GM12878 (cell line): ENCODE measurements around the gene CAMKMT. TPM values are rescaled to one million over a fixed set of nuclear protein-coding genes. Genes with fewer than 3 reads are reported as not detected.
A peak's percentile ranks its signal among the peaks of the same experiment; 100 is the strongest.

Source experiments
- ATAC-seq: fragments of 200-7000 bp; cut with Tn5 transposase; 3 replicates; pipeline ENCODE4 v1.9.1; 2020; ENCODE audit warnings: mild to moderate bottlenecking, moderate library complexity
- BruUV-seq: library from RNA; stranded (reverse); fragments of 400-500 nt; replicated peaks from 2 replicates; lab custom pipeline; 2021; lab: Mats Ljungman, UMichigan
- CTCF ChIA-PET: fragments of 300-600 bp; sonication (Branson Sonifier 250); formaldehyde crosslinking; extraction: SDS; loops from one replicate; lab custom pipeline; 2021; ENCODE audit warnings: inconsistent platforms; lab: Yijun Ruan, JAX
- POLR2A ChIA-PET: fragments of 350-600 bp; formaldehyde crosslinking; extraction: SDS; loops from one replicate; lab custom pipeline; 2021; ENCODE audit warnings: inconsistent platforms; lab: Charles Lee
- RAD21 ChIA-PET: fragments of 300-600 bp; sonication (Branson Sonifier 250); formaldehyde crosslinking; loops from one replicate; lab custom pipeline; 2023; ENCODE audit warnings: antibody characterized with exemption; ENCODE audit not compliant: unreplicated experiment; lab: Charles Lee
- SMC1A ChIA-PET: fragments of 300-600 bp; sonication (Branson Sonifier 250); formaldehyde crosslinking; loops from one replicate; lab custom pipeline; 2023; ENCODE audit not compliant: unreplicated experiment, uncharacterized antibody; lab: Charles Lee
- DNase-seq: peaks from one replicate; pipeline ENCODE4 v3.0.0-alpha.2; 2011; ENCODE audit warnings: low read depth, low spot score
- FAIRE-seq: peaks from 3 replicates; lab custom pipeline; 2011; peaks lifted over from hg19 to GRCh38; lab: Jason Lieb, UNC
- H2AFZ ChIP-seq: 2 replicates; pipeline ENCODE4 v1.6.0; 2011; ENCODE audit warnings: low read depth, low read length, control low read depth; ENCODE audit not compliant: control insufficient read depth
- H3K27ac ChIP-seq: 2 replicates; pipeline ENCODE4 v1.5.1; 2011; ENCODE audit warnings: control low read depth; ENCODE audit not compliant: control insufficient read depth, insufficient read depth
- H3K27me3 ChIP-seq, 2 experiments: replicated peaks in 1 of 2; 2 replicates each; pipeline versions ENCODE4 v1.6.0 to v1.6.1; 2011; ENCODE audit warnings: low read length in 1 of 2; ENCODE audit not compliant: control insufficient read depth in 2 of 2, insufficient read depth in 2 of 2
- H3K36me3 ChIP-seq, 2 experiments: 2 replicates each; pipeline ENCODE4 v1.5.1; 2011; ENCODE audit warnings: low read length in 1 of 2; ENCODE audit not compliant: control insufficient read depth in 2 of 2, insufficient read depth in 2 of 2
- H3K4me1 ChIP-seq: 2 replicates; pipeline ENCODE4 v1.6.1; 2011; ENCODE audit warnings: mild to moderate bottlenecking, low read length, moderate library complexity, mixed read lengths; ENCODE audit not compliant: control insufficient read depth, insufficient read depth
- H3K4me2 ChIP-seq: 2 replicates; pipeline ENCODE4 v1.6.0; 2011; ENCODE audit warnings: control low read depth; ENCODE audit not compliant: control insufficient read depth, insufficient read depth
- H3K4me3 ChIP-seq: fragments of 200-600 bp; sonication (generic); 2 replicates; pipeline ENCODE4 v1.5.1; 2016
- H3K79me2 ChIP-seq: 2 replicates; pipeline ENCODE4 v1.6.0; 2011; ENCODE audit warnings: low read length; ENCODE audit not compliant: control insufficient read depth, insufficient read depth
- H3K9ac ChIP-seq: 2 replicates; pipeline ENCODE4 v1.8.0; 2011; ENCODE audit warnings: low read length, control low read depth, mixed read lengths; ENCODE audit not compliant: control insufficient read depth, insufficient read depth
- H3K9me3 ChIP-seq: replicated peaks from 3 replicates; pipeline ENCODE4 v1.5.1; 2011; ENCODE audit warnings: mild to moderate bottlenecking, low read length; ENCODE audit not compliant: control insufficient read depth, insufficient read depth
- H4K20me1 ChIP-seq: 2 replicates; pipeline ENCODE4 v1.6.0; 2011; ENCODE audit not compliant: control insufficient read depth, insufficient read depth
- WGBS: methylation state at CpG from one replicate; pipeline ENCODE4 v1.1.6; 2016; ENCODE audit warnings: low lambda C conversion rate; ENCODE audit not compliant: insufficient replicate concordance, insufficient coverage; ENCODE audit errors: missing lambda C conversion rate; 5-methylcytosine and 5-hydroxymethylcytosine counted together
- in situ Hi-C: fragments of 300-500 bp; cut with MboI; formaldehyde crosslinking; loops from 9 replicates; pipeline ENCODE4 v1.14.3; 2018; ENCODE audit warnings: mixed read lengths
- intact Hi-C: fragments of 100-400 bp; cut with micrococcal nuclease; formaldehyde crosslinking; loops from one replicate; pipeline ENCODE4 v1.14.2; 2022; ENCODE audit not compliant: unreplicated experiment
- polyA plus RNA-seq, 11 experiments: library from polyadenylated mRNA; depleted of rRNA in 4 of 11; unstranded in 6 of 11; stranded (reverse) in 5 of 11; fragments of >200 nt; fragmentation: Nextera tagmentation in 4 of 11; fragmentation: Illumina TruSeq in 1 of 11; extraction: Ambion mirVana in 4 of 11; extraction: Trizol in 1 of 11; gene quantifications; 1 replicate in 1 of 11; 2 replicates in 10 of 11; pipeline versions ENCODE4 v1.2.1 to v1.2.3, GENCODE V29; 2011 to 2016; ENCODE audit warnings: inconsistent platforms in 2 of 11, missing spikeins in 2 of 11, low read depth in 1 of 11
- total RNA-seq, 4 experiments: library from RNA; depleted of rRNA in 3 of 4; stranded (reverse); fragments of >200 nt in 3 of 4; fragmentation: Illumina TruSeq in 1 of 4; extraction: Trizol in 1 of 4; gene quantifications; 2 replicates each; pipeline versions ENCODE4 v1.2.1 to v1.2.3, GENCODE V29; 2013 to 2021
- TF ChIP-seq, protein P1 (sequence below): IDR thresholded peaks from 2 replicates; pipeline ENCODE4 v1.6.1; 2012; ENCODE audit warnings: mild to moderate bottlenecking, low read depth, low read length
- TF ChIP-seq, protein P2 (sequence below): IDR thresholded peaks from 2 replicates; pipeline ENCODE4 v1.6.1; 2011; ENCODE audit warnings: mild to moderate bottlenecking, low read depth, low read length, moderate library complexity; ENCODE audit not compliant: insufficient replicate concordance

CAMKMT gene
- total and polyA plus RNA-seq, 10 of the 15 experiments (the other 5 are each of a cell fraction or from before 2014, with no cell fraction given), result 2.7 to 16.0 (median 11.8) TPM

DNA sequence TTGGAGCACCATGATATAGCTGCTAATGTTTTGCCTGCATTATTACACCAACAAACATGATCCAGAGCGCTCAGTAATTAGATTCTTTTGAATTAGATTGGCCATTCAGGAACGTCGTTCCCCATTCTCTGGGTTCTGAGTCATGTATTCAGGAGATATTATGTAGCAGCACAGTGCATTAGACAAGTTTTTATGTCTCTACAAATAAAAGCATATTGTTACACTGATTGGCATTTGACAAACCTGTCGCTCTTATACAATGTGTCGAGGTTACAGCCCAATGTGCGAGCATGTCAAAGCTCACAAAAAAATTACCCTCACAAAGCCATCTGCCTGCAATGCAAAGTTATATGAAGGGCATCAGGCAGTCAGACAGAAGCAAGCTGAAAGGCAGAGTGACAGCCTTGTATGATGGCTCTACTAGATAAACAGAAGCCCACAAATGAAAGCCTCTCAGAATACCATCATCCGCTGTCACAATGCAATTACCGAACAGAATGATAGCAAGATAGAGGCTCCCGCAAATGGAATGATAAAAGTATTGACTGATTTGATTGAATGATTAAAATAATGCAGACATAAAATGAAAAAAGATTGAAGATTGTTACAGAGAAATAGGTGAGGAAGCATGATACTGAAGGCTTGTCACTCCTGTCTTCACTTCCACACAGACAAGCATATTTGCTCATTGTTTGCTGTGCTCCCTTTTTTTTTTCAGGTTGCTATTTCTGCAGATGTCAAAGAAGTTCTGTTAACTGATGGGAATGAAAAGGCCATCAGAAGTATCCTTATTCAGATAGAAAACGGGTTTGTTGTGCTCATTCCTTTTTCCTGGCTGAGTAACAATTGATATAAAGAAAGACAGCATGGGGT is 345.2 kb downstream of the CAMKMT start:
- Histone ChIP-seq H3K9ac (no peak overlapping the region), H3K79me2 (no peaks in the 10 kb centered on the region), H3K36me3 (no peaks in the 10 kb centered on the region), H3K4me2 (no peak overlapping the region), H3K27me3 (no peaks in the 10 kb centered on the region), H3K27ac (no peak overlapping the region), H4K20me1 (no peaks in the 10 kb centered on the region), H3K9me3 (no peaks in the 10 kb centered on the region), H3K4me1 (peaks cover 5% of the 10 kb centered on the region; the same call in 1 of the 2 replicates), H2AFZ (no peak overlapping the region), H3K4me3 (no peak overlapping the region)
- ChIA-PET POLR2A (interaction anchor here (1.9 kb wide), 1 partner anchor 16 kb away, joined by 6 read pairs; no protein-coding TSS in a partner anchor), RAD21 (interaction anchor here (1.0 to 2.6 kb wide), 8 partner anchors 11 to 248 kb away, joined by 3 to 24 read pairs (median 11); no protein-coding TSS in a partner anchor), SMC1A (interaction anchor here (0.8 to 3.1 kb wide), 15 partner anchors 12 to 879 kb away, joined by 3 to 23 read pairs (median 8); no protein-coding TSS in a partner anchor), CTCF (interaction anchor here (1.1 to 4.2 kb wide), 6 partner anchors 10 to 227 kb away, joined by 3 to 22 read pairs (median 15); no protein-coding TSS in a partner anchor)
- ATAC-seq, result no peak
- WGBS, result 96% methylated on average over 10 of the region's 10 CpGs
- in situ Hi-C loops (no loop called here), intact Hi-C loops (no loop called here)
- no peak for DNase-seq
- TF ChIP-seq, protein P1, sequence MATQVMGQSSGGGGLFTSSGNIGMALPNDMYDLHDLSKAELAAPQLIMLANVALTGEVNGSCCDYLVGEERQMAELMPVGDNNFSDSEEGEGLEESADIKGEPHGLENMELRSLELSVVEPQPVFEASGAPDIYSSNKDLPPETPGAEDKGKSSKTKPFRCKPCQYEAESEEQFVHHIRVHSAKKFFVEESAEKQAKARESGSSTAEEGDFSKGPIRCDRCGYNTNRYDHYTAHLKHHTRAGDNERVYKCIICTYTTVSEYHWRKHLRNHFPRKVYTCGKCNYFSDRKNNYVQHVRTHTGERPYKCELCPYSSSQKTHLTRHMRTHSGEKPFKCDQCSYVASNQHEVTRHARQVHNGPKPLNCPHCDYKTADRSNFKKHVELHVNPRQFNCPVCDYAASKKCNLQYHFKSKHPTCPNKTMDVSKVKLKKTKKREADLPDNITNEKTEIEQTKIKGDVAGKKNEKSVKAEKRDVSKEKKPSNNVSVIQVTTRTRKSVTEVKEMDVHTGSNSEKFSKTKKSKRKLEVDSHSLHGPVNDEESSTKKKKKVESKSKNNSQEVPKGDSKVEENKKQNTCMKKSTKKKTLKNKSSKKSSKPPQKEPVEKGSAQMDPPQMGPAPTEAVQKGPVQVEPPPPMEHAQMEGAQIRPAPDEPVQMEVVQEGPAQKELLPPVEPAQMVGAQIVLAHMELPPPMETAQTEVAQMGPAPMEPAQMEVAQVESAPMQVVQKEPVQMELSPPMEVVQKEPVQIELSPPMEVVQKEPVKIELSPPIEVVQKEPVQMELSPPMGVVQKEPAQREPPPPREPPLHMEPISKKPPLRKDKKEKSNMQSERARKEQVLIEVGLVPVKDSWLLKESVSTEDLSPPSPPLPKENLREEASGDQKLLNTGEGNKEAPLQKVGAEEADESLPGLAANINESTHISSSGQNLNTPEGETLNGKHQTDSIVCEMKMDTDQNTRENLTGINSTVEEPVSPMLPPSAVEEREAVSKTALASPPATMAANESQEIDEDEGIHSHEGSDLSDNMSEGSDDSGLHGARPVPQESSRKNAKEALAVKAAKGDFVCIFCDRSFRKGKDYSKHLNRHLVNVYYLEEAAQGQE, result no peak
- TF ChIP-seq, protein P2, sequence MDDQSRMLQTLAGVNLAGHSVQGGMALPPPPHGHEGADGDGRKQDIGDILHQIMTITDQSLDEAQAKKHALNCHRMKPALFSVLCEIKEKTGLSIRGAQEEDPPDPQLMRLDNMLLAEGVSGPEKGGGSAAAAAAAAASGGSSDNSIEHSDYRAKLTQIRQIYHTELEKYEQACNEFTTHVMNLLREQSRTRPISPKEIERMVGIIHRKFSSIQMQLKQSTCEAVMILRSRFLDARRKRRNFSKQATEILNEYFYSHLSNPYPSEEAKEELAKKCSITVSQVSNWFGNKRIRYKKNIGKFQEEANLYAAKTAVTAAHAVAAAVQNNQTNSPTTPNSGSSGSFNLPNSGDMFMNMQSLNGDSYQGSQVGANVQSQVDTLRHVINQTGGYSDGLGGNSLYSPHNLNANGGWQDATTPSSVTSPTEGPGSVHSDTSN, result peak; percentile 31
- no TSS peak for BruUV-seq
- no peak for FAIRE-seq
